ENCODE data around the gene CEP170.

Gene CEP170

GRCh38 chr1:243254927-243255790 lies at the start of gene CEP170:
TSS of gene CEP170 (minus strand) at chr1:243255281. CDS start at chr1:243225280, 30,001 bp downstream.
- DNase-seq (ENCODE audit: low read depth), result peak; percentile 88

- DNase-seq (ENCODE audit: low read depth), result peak; percentile 85
Observed at GRCh38 chr1:243301059-243301458, 46.0 kb upstream of the CEP170 start.

GRCh38 chr1:243299069-243299468 lies 44.0 kb upstream of the CEP170 start:
- no peak for DNase-seq (ENCODE audit: low read depth)

GRCh38 chr1:243294723-243295121 lies 39.6 kb upstream of the CEP170 start:
- DNase-seq (ENCODE audit: low read depth), result peak; percentile 93

- DNase-seq (ENCODE audit: low read depth), result peak; percentile 62
Observed at GRCh38 chr1:243293941-243294722, 39.1 kb upstream of the CEP170 start.

GRCh38 chr1:243292117-243292516 lies 37.0 kb upstream of the CEP170 start:
- DNase-seq (ENCODE audit: low read depth), result no peak

- DNase-seq (ENCODE audit: low read depth), result no peak
Observed at GRCh38 chr1:243291292-243291691, 36.2 kb upstream of the CEP170 start.

- DNase-seq (ENCODE audit: low read depth), result no peak
Observed at GRCh38 chr1:243288062-243288461, 33.0 kb upstream of the CEP170 start.

- peak; percentile 96 for DNase-seq (ENCODE audit: low read depth)
Observed at GRCh38 chr1:243287652-243288051, 32.6 kb upstream of the CEP170 start.

- no peak for DNase-seq (ENCODE audit: low read depth)
Observed at GRCh38 chr1:243287123-243287460, 32.0 kb upstream of the CEP170 start.

GRCh38 chr1:243286409-243287122 lies 31.5 kb upstream of the CEP170 start:
- peak; percentile 72 for DNase-seq (ENCODE audit: low read depth)

GRCh38 chr1:243281672-243282071 lies 26.6 kb upstream of the CEP170 start:
- DNase-seq (ENCODE audit: low read depth), result no peak

- no peak for DNase-seq (ENCODE audit: low read depth)
Observed at GRCh38 chr1:243280571-243281129, 25.6 kb upstream of the CEP170 start.

- DNase-seq (ENCODE audit: low read depth), result no peak
Observed at GRCh38 chr1:243275316-243275715, 20.2 kb upstream of the CEP170 start.

GRCh38 chr1:243273945-243274344 lies 18.9 kb upstream of the CEP170 start:
- DNase-seq (ENCODE audit: low read depth), result no peak

- no peak for DNase-seq (ENCODE audit: low read depth)
Observed at GRCh38 chr1:243273506-243273905, 18.4 kb upstream of the CEP170 start.

GRCh38 chr1:243272401-243272800 lies 17.3 kb upstream of the CEP170 start:
- no peak for DNase-seq (ENCODE audit: low read depth)

GRCh38 chr1:243271996-243272395 lies 16.9 kb upstream of the CEP170 start:
- DNase-seq (ENCODE audit: low read depth), result peak; percentile 30

GRCh38 chr1:243270097-243270864 lies 15.2 kb upstream of the CEP170 start:
- no peak for DNase-seq (ENCODE audit: low read depth)

- no peak for DNase-seq (ENCODE audit: low read depth)
Observed at GRCh38 chr1:243269461-243269801, 14.3 kb upstream of the CEP170 start.

- DNase-seq (ENCODE audit: low read depth), result no peak
Observed at GRCh38 chr1:243268751-243269460, 13.8 kb upstream of the CEP170 start.
